ENCODE results near the gene HS1BP3. TPM values are rescaled to one million over a fixed set of nuclear protein-coding genes. Genes with fewer than 3 reads are reported as not detected.

Gene HS1BP3
- total and polyA plus RNA-seq, 2 of the 13 experiments (the other 11 are each of a cell fraction or from before 2014, with no cell fraction given), result 15.2 to 22.0 TPM

DNA sequence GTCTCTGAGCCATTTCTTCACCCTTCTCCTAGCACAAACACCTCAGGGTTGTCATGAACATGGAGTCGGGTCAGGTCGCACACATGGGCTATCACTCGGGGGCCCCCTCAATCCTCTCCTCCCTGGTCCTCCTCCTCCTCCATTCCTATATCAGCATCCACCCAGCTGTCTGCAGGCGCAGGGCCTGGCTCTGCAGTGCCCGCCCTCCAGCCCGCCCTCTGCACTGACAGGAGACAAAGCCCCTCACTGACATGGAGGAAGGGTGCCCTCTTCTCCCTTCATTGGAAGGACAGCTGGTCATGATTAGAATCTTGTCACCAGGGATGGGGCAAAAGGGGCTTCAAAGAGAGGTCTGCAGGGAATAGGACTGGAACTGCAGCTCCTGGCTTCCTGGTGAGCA, 21.7 kb downstream of the HS1BP3 start:
- Histone ChIP-seq H3K79me2 (ENCODE audit: insufficient read depth, low read length) (no peaks in the 10 kb centered on the region), H3K27me3 (ENCODE audit: control insufficient read depth in 1 of 2, insufficient read depth in 2 of 2, low read length in 2 of 2) (no peaks in the 10 kb centered on the region), H3K36me3 (replicated peaks in 1 of 2; ENCODE audit: control insufficient read depth in 1 of 2, insufficient read depth in 2 of 2, low read length in 2 of 2) (peaks cover 3 to 4% of the 10 kb centered on the region in 2 experiments; a peak in 3 of 5 replicates), H3K9ac (ENCODE audit: insufficient read depth, low read depth, low read length) (no peak overlapping the region), H3K9me3 (ENCODE audit: low read length) (no peaks in the 10 kb centered on the region), H4K20me1 (ENCODE audit: insufficient read depth, low read length) (no peaks in the 10 kb centered on the region), H3K4me1 (ENCODE audit: insufficient read depth, low read length) (peaks cover 43% of the 10 kb centered on the region), H3K4me3 (replicated peaks in 1 of 3; ENCODE audit: insufficient read depth in 1 of 3, low read depth in 2 of 3, low read length in 3 of 3) (no peak overlapping the region), H2AFZ (ENCODE audit: low read length) (no peak overlapping the region), H3K4me2 (ENCODE audit: low read depth, low read length) (no peak overlapping the region), H3K27ac (ENCODE audit: extremely low read length, insufficient read depth, low read length) (no peak overlapping the region)
- in situ Hi-C loops (cut with HindIII; ENCODE audit: extremely low pct_ligation_motif_present, low pct_unique_long_range_greater_than_20kb), result no loop called here
- DNase-seq (ENCODE audit: low spot score), result no peak
- FAIRE-seq, result no peak
- no peak for TF ChIP-seq ZNF747 (CRISPR knock-in tag; IDR thresholded peaks at IDR 0.05; ENCODE audit: borderline replicate concordance)
- TF ChIP-seq ZNF343 (CRISPR knock-in tag; IDR thresholded peaks at IDR 0.05), result peak; percentile 27; the same call in 1 of the 2 replicates
- intact Hi-C loops (cut with micrococcal nuclease; ENCODE audit: unreplicated experiment), result no loop called here
- CTCF ChIA-PET (ENCODE audit: low intra/inter-chr PET ratio, low total read pairs), result no interaction called here
- 96% methylated on average over 6 of the region's 6 CpGs for WGBS (ENCODE audit: low lambda C conversion rate)
- ATAC-seq, result no peak
- no TSS peak for BruUV-seq (replicated peaks)
- POLR2A ChIA-PET, result interaction anchor here (3.2 kb wide), 1 partner anchor 182 kb away, joined by 18 read pairs; the partner anchor contains the start of gene RHOB

- peaks cover 6 to 11% of the 10 kb centered on the region in 2 experiments; a peak in 4 of 5 replicates for H3K36me3 ChIP-seq (replicated peaks in 1 of 2; ENCODE audit: control insufficient read depth in 1 of 2, insufficient read depth in 2 of 2, low read length in 2 of 2)
- intact Hi-C loops (cut with micrococcal nuclease; ENCODE audit: unreplicated experiment) (no loop called here), in situ Hi-C loops (cut with HindIII; ENCODE audit: extremely low pct_ligation_motif_present, low pct_unique_long_range_greater_than_20kb) (no loop called here)
- H3K27me3 ChIP-seq (ENCODE audit: control insufficient read depth in 1 of 2, insufficient read depth in 2 of 2, low read length in 2 of 2), result no peaks in the 10 kb centered on the region
- H2AFZ ChIP-seq (ENCODE audit: low read length), result no peak overlapping the region
- no TSS peak for BruUV-seq (replicated peaks)
- no peak overlapping the region for H3K9ac ChIP-seq (ENCODE audit: insufficient read depth, low read depth, low read length)
- H3K4me3 ChIP-seq (replicated peaks in 1 of 3; ENCODE audit: insufficient read depth in 1 of 3, low read depth in 2 of 3, low read length in 3 of 3), result no peak overlapping the region
- 89% methylated on average over 16 of the region's 16 CpGs for WGBS (ENCODE audit: low lambda C conversion rate)
- H3K4me2 ChIP-seq (ENCODE audit: low read depth, low read length), result no peak overlapping the region
- no peaks in the 10 kb centered on the region for H4K20me1 ChIP-seq (ENCODE audit: insufficient read depth, low read length)
- CTCF ChIA-PET (ENCODE audit: low intra/inter-chr PET ratio, low total read pairs), result no interaction called here
- DNase-seq (ENCODE audit: low spot score) (no peak), ATAC-seq (no peak), FAIRE-seq (no peak)
- no peaks in the 10 kb centered on the region for H3K79me2 ChIP-seq (ENCODE audit: insufficient read depth, low read length)
- no peaks in the 10 kb centered on the region for H3K9me3 ChIP-seq (ENCODE audit: low read length)
- POLR2A ChIA-PET, result interaction anchor here (1.5 kb wide), 1 partner anchor 11 kb away, joined by 3 read pairs; no protein-coding TSS in a partner anchor
- H3K4me1 ChIP-seq (ENCODE audit: insufficient read depth, low read length), result peaks cover 35% of the 10 kb centered on the region
- H3K27ac ChIP-seq (ENCODE audit: extremely low read length, insufficient read depth, low read length), result no peak overlapping the region
- TF ChIP-seq ZBTB20 (CRISPR knock-in tag; IDR thresholded peaks at IDR 0.05; ENCODE audit: borderline replicate concordance, low read depth), result no peak
- no peak for TF ChIP-seq ZNF792 (CRISPR knock-in tag; IDR thresholded peaks at IDR 0.05)
- no peak for TF ChIP-seq BORCS8-MEF2B (CRISPR knock-in tag; IDR thresholded peaks at IDR 0.05)
- TF ChIP-seq, protein P1, sequence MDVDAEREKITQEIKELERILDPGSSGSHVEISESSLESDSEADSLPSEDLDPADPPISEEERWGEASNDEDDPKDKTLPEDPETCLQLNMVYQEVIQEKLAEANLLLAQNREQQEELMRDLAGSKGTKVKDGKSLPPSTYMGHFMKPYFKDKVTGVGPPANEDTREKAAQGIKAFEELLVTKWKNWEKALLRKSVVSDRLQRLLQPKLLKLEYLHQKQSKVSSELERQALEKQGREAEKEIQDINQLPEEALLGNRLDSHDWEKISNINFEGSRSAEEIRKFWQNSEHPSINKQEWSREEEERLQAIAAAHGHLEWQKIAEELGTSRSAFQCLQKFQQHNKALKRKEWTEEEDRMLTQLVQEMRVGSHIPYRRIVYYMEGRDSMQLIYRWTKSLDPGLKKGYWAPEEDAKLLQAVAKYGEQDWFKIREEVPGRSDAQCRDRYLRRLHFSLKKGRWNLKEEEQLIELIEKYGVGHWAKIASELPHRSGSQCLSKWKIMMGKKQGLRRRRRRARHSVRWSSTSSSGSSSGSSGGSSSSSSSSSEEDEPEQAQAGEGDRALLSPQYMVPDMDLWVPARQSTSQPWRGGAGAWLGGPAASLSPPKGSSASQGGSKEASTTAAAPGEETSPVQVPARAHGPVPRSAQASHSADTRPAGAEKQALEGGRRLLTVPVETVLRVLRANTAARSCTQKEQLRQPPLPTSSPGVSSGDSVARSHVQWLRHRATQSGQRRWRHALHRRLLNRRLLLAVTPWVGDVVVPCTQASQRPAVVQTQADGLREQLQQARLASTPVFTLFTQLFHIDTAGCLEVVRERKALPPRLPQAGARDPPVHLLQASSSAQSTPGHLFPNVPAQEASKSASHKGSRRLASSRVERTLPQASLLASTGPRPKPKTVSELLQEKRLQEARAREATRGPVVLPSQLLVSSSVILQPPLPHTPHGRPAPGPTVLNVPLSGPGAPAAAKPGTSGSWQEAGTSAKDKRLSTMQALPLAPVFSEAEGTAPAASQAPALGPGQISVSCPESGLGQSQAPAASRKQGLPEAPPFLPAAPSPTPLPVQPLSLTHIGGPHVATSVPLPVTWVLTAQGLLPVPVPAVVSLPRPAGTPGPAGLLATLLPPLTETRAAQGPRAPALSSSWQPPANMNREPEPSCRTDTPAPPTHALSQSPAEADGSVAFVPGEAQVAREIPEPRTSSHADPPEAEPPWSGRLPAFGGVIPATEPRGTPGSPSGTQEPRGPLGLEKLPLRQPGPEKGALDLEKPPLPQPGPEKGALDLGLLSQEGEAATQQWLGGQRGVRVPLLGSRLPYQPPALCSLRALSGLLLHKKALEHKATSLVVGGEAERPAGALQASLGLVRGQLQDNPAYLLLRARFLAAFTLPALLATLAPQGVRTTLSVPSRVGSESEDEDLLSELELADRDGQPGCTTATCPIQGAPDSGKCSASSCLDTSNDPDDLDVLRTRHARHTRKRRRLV (CRISPR knock-in tag; IDR thresholded peaks at IDR 0.05), result no peak
- no peak for TF ChIP-seq SP2 (CRISPR knock-in tag; IDR thresholded peaks at IDR 0.05)
- no peak for TF ChIP-seq MXI1 (IDR thresholded peaks at IDR 0.05; ENCODE audit: borderline replicate concordance, low read depth, low read length)
- TF ChIP-seq ZBTB33 (CRISPR knock-in tag; IDR thresholded peaks at IDR 0.05), result no peak
- TF ChIP-seq PHF5A (CRISPR knock-in tag; IDR thresholded peaks at IDR 0.05; ENCODE audit: low read depth, unreplicated experiment), result no peak
Measured at GRCh38 chr2:20627712-20628380, 23.1 kb downstream of the HS1BP3 start.

Measured in HepG2 (cell line).